NCI-H2029 (cell line): ENCODE data around the gene ZNF423.

Experiments
- DNase-seq: peaks from one replicate; lab custom pipeline; 2025; lab: John Stamatoyannopoulos, UW

The ZNF423 gene

GRCh38 chr16:49599704-49600103 lies 256.2 kb downstream of the ZNF423 start:
- no peak for DNase-seq

DNA sequence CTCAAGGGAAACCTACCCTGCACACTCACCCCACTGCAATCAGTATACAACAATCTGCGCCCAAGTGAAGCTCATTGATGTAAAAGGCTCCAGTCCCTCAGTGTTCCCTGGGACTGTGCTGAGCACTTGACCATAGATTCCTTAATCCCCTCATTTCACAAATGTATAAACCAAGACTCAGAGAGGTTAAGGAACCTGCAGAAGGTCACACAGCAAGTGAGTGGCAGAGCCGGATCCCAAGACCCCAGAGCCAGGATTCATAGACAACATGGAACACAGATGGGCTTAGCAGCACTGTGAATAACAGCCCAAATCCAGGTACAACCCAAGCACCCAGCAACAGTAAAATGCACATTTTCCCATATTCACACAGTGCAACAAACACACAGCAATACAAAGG lies 256.6 kb downstream of the ZNF423 start:
- no peak for DNase-seq

GRCh38 chr16:49598383-49599170 lies 257.3 kb downstream of the ZNF423 start:
- no peak for DNase-seq

DNA sequence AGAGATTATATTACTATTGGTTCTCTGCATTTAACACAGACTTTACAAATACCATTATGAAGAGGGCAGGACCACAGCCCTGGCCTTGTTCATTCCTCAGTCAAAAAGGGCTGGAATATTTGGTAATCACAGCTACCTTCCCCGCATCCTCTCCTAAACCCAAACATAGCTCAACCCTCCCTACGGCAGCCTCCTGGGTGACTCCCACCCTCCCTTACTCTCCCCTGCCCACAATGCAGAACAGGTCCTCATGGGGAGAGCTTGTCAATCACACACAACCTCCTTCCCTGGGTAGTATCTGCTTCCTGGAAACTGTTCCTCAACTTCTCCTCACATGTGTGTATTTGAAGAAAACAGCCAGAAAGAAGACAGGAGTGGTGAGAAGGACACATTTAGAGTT lies 258.1 kb downstream of the ZNF423 start:
- no peak for DNase-seq

DNA sequence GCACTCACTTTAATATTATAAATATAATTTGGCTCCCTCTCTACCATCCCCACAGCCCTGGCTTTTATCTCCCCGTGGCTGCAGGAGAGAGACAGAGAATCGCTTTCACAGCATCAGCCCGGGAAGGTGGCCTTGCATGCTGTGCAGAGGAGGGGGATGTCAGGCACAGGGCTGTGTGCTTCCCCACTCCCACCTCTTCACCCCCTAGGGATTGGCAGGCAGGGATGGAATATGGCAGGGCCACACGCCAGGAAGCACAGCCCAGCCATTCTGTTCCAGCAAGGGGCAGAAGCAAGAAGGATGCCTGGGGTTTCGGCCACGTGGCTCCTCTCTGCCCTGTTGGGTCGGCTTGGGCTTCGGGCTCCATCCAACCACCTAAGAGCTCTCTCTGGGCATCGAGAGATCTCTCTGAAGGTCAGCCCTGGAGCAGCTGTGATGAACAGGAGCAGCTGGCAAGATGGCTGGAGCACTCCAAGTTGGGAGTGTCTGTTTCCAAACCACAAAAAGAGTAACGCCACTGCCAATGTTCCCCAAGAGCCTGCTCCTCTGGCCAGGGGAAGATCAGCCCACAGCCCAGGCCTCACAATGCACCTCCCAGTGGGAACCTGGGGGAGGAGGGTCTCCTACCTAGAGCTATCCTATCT lies 259.1 kb downstream of the ZNF423 start:
- DNase-seq: no peak

GRCh38 chr16:49596068-49596467 lies 259.8 kb downstream of the ZNF423 start:
- no peak for DNase-seq

DNA sequence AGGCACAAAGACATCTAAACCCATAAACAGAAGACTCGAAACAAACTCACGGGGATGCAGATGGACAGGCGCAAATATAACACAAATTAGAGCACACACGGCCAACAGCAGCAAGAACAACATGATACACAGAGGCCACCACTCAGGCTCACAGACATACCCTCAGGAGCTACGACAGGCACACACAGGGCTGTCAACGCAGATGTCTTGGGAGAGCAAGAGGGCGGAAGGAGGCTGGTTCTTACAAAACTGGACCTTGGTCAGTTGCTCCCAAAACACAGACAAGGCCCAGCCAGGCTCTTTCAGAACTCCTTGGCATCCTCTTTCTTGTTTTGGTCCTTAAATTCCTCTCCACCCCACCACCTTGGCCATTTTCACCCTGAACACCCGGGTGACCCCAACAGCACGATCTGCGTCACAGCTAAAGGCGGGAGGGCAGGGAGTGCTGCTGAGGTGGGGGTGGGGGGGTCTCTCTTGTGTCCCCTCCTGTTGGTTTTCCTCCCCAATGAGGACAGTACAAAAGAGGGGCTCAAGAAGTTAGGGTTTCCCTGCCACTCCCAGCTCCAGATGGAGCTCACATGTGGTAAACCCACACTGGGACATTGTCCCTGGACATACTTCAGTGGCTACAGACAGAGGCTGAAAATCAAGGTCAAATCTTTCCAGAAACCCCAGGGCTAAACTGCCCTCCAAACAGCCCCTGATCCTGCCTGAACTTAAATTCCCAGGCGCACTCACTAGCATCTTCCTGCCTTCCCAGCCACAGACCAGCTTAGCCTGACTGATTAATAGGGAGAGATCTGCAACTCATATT lies 261.0 kb downstream of the ZNF423 start:
- no peak for DNase-seq

DNA sequence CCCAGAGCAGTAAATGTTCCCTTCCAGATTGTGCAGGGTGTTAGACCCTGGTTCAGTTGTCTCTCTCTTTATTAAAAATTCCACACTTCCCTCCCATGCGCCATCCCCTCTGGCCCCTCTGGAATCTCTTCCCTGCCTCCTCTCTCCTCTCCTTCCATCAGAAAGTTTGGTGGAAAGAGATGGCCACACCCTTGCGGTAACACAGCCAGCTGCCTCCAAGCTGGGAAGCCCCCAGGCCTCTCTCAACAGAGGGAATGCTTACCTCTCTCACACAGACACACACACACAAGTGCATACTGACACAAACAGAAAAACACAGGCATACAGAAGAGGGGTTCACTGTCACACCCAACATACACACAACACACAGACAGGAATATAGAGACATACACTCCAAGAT lies 261.8 kb downstream of the ZNF423 start:
- no peak for DNase-seq

DNA sequence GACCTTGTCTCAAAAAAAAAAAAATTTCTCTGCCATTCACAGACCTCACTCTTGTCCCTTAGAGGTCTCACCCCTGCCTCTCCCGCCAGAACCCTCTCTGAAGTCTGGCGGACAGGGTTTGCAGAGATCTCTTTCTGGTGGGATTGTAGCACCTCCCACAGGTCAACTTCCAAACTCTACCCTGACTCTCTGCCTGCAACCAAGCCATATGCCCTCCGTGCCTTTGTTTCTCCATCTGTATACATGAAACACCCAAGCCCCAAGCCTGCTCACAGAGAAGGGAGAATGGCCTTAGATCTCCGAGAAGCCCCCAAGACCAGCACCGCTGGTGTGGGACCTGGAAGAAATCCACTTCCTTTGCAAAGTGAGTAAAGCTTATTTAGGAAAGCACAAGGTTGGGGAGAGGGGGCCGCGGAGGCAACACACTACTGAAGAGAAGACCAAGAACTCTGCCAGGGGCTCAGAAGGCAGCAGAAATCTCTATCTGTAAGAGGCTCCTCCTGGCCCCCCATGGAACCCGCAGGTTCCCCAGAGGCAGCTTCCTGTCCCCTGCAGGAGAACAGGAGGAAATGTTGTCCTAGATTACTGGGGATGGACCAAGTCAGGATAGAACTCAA lies 262.4 kb downstream of the ZNF423 start:
- DNase-seq: no peak

- no peak for DNase-seq
Observed at GRCh38 chr16:49592546-49593423, 263.1 kb downstream of the ZNF423 start.

DNA sequence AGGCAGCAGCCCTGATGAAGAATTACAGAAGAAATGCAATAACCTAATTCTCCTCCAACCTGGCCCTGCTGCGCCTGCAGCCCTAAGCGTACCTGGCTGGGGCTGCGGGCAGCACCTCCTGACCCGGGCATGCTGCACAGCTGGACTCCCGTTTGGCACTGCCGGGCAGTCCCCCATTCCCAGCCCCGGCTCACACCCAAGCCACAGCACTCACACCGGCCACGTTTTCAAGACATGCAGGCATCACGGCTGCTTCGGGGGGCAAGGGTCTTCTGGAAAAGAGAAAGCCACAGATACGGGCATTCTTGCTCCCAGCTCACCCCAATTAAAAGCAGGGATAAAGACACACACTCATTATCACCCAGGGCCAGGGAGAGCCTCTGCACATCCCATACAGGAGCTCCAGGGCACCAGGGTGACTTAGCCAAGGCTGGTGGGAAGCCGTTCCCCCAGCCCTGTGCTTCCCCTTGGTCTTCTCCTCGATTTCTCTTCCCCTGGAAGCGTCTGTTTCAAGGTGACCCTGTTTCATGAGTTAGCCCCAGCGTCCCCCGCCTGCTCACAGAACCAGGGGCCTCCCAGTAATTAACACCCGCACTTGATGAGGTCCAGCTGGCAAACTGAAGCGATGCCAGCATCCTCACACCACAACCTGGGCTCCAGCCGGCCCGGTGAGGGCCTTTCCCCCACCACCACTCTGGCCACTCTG lies 265.6 kb downstream of the ZNF423 start:
- no peak for DNase-seq

- DNase-seq: no peak
Observed at GRCh38 chr16:49589544-49590031, 266.3 kb downstream of the ZNF423 start.

DNA sequence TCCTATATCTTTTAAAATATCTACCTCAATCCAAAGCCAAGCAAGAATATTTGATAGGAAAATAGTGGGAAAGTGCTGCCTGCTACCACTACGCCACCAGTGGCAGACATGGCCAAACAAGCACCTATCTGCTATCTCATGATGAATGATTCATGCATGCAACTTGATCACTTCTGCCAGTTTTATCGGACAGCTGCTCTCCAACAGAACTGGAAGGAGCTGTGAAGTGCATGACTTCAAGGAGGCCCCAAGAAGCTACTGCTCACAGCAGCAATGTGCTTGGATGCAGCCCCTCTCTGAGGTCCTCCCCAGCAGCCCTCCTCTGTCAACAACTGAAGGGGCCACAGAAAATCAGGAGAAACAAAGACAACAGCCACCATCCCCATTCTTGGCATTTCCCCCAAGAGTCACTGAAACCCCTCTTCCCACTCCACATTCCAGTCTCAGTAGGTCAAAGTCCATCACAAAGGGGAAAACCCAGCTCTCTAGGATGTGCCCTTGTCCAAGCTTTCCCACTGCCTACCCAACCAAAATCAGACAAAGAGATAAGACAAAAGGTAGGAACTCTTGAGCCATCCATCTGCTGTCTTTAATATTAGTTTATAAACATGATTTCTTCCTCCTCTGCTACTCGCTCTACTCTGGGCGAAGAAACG lies 267.1 kb downstream of the ZNF423 start:
- no peak for DNase-seq

GRCh38 chr16:49588026-49588425 lies 267.9 kb downstream of the ZNF423 start:
- no peak for DNase-seq

GRCh38 chr16:49587511-49587910 lies 268.4 kb downstream of the ZNF423 start:
- DNase-seq: no peak

DNA sequence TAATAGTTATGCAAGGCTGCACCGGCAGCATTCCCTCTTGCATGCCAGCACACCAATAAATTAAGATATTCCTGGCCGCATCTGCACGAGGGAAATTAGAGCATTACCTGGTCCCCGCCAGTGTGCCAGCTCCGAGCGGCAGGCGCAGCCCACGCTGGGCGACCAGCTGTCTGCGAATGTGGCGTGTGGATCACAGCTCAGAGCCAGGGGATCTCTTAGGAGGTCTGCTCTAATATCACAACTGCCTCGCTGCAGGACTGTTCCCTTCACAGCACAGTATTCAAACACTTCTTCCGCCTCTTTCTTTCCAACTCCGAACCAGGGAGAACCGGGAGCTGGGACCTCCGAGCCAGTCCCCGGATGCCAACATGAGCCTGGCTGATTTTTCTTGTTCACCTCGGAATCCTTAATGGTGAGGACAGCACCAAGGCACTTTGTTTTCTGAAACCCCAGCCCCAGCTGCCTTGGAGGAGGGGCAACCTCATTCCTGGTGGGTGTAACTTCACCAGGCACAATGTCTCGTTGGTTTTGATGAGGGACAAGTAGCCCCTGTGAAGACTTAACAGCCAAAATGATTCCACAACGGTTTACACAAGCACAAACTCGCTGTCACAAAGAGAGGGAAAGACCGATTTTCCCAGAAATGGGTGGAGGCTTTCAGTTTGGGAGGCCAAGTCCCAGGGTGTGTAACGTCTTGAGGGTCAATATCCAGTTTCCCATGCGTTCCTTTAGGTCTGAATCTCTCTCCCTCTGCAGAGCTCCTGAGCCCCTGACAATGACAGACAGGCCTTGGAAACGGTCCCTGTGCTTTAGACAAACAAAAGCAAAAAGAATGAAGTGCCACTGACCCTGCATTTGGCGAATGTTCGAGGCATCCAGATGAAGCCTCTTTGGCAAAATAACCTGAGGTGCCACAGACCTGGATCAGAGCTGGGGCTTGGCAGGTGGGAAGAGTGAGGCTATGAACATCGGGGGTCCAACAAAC lies 269.2 kb downstream of the ZNF423 start:
- no peak for DNase-seq

DNA sequence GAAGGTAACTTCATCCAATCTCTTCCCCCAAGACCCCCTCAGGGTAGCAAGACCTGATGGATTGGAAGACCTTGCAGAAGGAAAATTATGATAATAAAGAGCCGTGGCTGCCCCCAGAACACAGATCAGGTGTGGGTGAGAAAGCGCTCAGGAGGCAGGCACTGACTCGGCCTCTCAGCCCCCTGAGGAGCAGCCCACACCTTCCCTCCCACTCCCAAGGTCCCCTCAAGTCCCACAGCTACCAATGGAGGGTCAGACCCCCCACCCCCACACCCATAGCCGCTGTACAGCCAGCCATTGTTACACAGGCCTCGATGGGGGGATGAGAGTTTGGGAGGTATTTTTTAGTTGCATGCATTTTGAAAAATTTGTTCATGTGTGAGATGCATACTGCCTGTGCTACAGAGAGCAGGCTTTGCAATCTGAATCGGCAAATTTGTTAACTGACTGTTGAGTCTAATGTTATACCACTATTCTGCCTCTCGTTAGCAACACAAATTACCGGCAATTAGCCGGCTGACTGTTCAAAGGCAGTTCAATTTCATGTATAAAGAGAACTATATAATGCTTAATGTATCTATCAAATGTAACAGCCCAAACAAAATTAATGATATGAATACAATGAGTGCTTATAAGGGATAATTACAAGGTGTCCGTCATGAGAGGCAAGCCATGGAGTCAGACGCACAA lies 270.6 kb downstream of the ZNF423 start:
- no peak for DNase-seq

- DNase-seq: no peak
Observed at GRCh38 chr16:49583911-49584310, 272.0 kb downstream of the ZNF423 start.
